GM12878 (cell line): Measurements from ENCODE around the gene PDZRN4.

Source experiments
- CTCF ChIP-seq, 3 experiments: IDR thresholded peaks in 2 of 3; conservative IDR thresholded peaks in 1 of 3; 2 replicates each; pipeline ENCODE4 v1.5.1; 2011; ENCODE audit warnings: low read depth in 3 of 3, low read length in 3 of 3, mild to moderate bottlenecking in 3 of 3, control low read depth in 2 of 3, moderate library complexity in 2 of 3, inconsistent platforms in 1 of 3, mixed read lengths in 1 of 3; ENCODE audit not compliant: control insufficient read depth in 2 of 3, insufficient read depth in 1 of 3; ENCODE audit errors: extremely low read depth in 1 of 3
- SIX5 ChIP-seq: IDR thresholded peaks from 2 replicates; pipeline ENCODE4 v1.6.1; 2011; ENCODE audit warnings: mild to moderate bottlenecking, low read depth, low read length, moderate library complexity; ENCODE audit not compliant: severe bottlenecking
- WRNIP1 ChIP-seq: IDR thresholded peaks from 2 replicates; pipeline ENCODE4 v1.6.1; 2011; ENCODE audit warnings: low read depth, low read length, improper control_type of control experiment, borderline replicate concordance
- ZNF274 ChIP-seq: IDR thresholded peaks from one replicate; pipeline ENCODE4 v1.8.0; 2011; ENCODE audit not compliant: insufficient read length, insufficient read depth

- no peak for TF ChIP-seq ZNF274
- TF ChIP-seq CTCF (IDR thresholded peaks at IDR 0.05 in 2 of 3, conservative IDR thresholded peaks at IDR 0.05 in 1 of 3; ENCODE audit: control insufficient read depth in 2 of 3, extremely low read depth in 1 of 3, insufficient read depth in 1 of 3, low read depth in 3 of 3, low read length in 3 of 3), result no peak
- TF ChIP-seq WRNIP1, result no peak
- no peak for TF ChIP-seq SIX5
Observed at GRCh38 chr12:41419131-41419893, 231.2 kb downstream of the PDZRN4 start.
